Caco-2 (cell line): Measurements from ENCODE around the gene HIVEP3. TPM values are rescaled to one million over a fixed set of nuclear protein-coding genes. Genes with fewer than 3 reads are reported as not detected.

Source experiments
- BruUV-seq: library from RNA; stranded (reverse); fragments of 400-500 nt; replicated peaks from 2 replicates; lab custom pipeline; 2021; lab: Mats Ljungman, UMichigan
- CTCF ChIA-PET: fragments of 300-600 bp; sonication (Branson Sonifier 250); formaldehyde crosslinking; loops from one replicate; lab custom pipeline; 2022; ENCODE audit warnings: antibody characterized with exemption; lab: Charles Lee
- POLR2A ChIA-PET: fragments of 300-600 bp; sonication (Branson Sonifier 250); formaldehyde crosslinking; loops from one replicate; lab custom pipeline; 2022; ENCODE audit warnings: antibody characterized with exemption; lab: Charles Lee
- DNase-seq, 2 experiments: peaks; one replicate each; pipeline versions ENCODE4 v3.0.0 to v3.0.0-alpha.2; 2020 to 2022
- H3K27me3 ChIP-seq: replicated peaks from 2 replicates; pipeline ENCODE4 v1.6.0; 2011; ENCODE audit warnings: low read length; ENCODE audit not compliant: control insufficient read depth, insufficient read depth
- H3K36me3 ChIP-seq: 2 replicates; pipeline ENCODE4 v1.5.1; 2011; ENCODE audit warnings: low read length; ENCODE audit not compliant: control insufficient read depth, insufficient read depth
- H3K4me1 ChIP-seq: fragments of 250-450 bp; sonication (Bioruptor Pico); 2 replicates; pipeline ENCODE4 v1.5.1; 2020; ENCODE audit warnings: mild to moderate bottlenecking
- H3K4me3 ChIP-seq: 2 replicates; pipeline ENCODE4 v1.5.1; 2011; ENCODE audit warnings: low read depth, mild to moderate bottlenecking, control low read depth, low read length
- H3K9me3 ChIP-seq: fragments of 250-450 bp; sonication (Bioruptor Pico); 2 replicates; pipeline ENCODE4 v1.5.1; 2020; ENCODE audit warnings: mild to moderate bottlenecking, moderate library complexity
- H3K27ac Mint-ChIP-seq: one replicate; pipeline ENCODE4 v1.8.0; 2022; ENCODE audit warnings: mixed read lengths; ENCODE audit not compliant: unreplicated experiment
- H3K27me3 Mint-ChIP-seq: one replicate; pipeline ENCODE4 v1.8.0; 2022; ENCODE audit warnings: mixed read lengths; ENCODE audit not compliant: insufficient read depth, unreplicated experiment
- H3K36me3 Mint-ChIP-seq: one replicate; pipeline ENCODE4 v1.8.0; 2022; ENCODE audit warnings: mild to moderate bottlenecking, mixed read lengths; ENCODE audit not compliant: insufficient read depth, unreplicated experiment
- H3K4me1 Mint-ChIP-seq: one replicate; pipeline ENCODE4 v1.8.0; 2022; ENCODE audit warnings: low read depth, mixed read lengths; ENCODE audit not compliant: unreplicated experiment
- H3K4me3 Mint-ChIP-seq: one replicate; pipeline ENCODE4 v1.8.0; 2022; ENCODE audit warnings: mild to moderate bottlenecking, moderate library complexity, mixed read lengths; ENCODE audit not compliant: unreplicated experiment
- H3K9me3 Mint-ChIP-seq: one replicate; pipeline ENCODE4 v1.8.0; 2022; ENCODE audit warnings: mixed read lengths; ENCODE audit not compliant: unreplicated experiment
- intact Hi-C: fragments of 100-400 bp; cut with micrococcal nuclease; formaldehyde crosslinking; loops from one replicate; pipeline ENCODE4 v1.10.0; 2022; ENCODE audit not compliant: unreplicated experiment
- total RNA-seq: library from RNA; stranded (reverse); gene quantifications from 2 replicates; pipeline ENCODE4 v1.2.3, GENCODE V29; 2022
- TF ChIP-seq, protein P1 (sequence below), 2 experiments: fragments of 200-600 bp in 1 of 2; IDR thresholded peaks; 1 replicate in 1 of 2; 2 replicates in 1 of 2; pipeline versions ENCODE4 v1.5.1 to v1.8.0; 2011 to 2022; ENCODE audit warnings: antibody characterized with exemption in 1 of 2, control low read depth in 1 of 2, inconsistent platforms in 1 of 2, low read depth in 1 of 2, low read length in 1 of 2, mild to moderate bottlenecking in 1 of 2, moderate library complexity in 1 of 2; ENCODE audit not compliant: insufficient read depth in 1 of 2, severe bottlenecking in 1 of 2, unreplicated experiment in 1 of 2

HIVEP3 gene
- total RNA-seq, 1 experiment from 2014 or later = 0.25 TPM

DNA sequence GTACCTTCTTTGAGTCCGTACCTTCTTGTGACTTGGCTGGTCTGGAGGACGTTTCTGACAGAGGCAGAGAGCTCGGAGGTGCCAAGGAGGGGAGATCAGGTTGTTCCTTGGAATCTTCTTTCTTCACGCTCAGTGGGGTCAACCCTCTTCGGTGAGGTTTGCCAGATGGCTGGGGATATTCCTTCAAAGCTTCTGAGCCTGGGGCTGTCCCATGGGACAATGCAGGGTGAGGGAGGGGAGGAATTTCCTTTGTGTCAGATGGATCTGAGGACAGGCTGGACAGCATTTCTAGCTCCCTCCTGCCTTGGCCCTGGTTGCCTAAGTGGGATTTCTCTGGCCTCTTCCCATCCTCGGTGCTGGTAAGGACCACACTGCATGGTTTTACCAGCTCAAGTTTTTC, 338.7 kb downstream of the HIVEP3 start:
- TF ChIP-seq, protein P1, sequence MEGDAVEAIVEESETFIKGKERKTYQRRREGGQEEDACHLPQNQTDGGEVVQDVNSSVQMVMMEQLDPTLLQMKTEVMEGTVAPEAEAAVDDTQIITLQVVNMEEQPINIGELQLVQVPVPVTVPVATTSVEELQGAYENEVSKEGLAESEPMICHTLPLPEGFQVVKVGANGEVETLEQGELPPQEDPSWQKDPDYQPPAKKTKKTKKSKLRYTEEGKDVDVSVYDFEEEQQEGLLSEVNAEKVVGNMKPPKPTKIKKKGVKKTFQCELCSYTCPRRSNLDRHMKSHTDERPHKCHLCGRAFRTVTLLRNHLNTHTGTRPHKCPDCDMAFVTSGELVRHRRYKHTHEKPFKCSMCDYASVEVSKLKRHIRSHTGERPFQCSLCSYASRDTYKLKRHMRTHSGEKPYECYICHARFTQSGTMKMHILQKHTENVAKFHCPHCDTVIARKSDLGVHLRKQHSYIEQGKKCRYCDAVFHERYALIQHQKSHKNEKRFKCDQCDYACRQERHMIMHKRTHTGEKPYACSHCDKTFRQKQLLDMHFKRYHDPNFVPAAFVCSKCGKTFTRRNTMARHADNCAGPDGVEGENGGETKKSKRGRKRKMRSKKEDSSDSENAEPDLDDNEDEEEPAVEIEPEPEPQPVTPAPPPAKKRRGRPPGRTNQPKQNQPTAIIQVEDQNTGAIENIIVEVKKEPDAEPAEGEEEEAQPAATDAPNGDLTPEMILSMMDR (IDR thresholded peaks at IDR 0.05; ENCODE audit: insufficient read depth in 1 of 2, low read depth in 1 of 2, low read length in 1 of 2, severe bottlenecking in 1 of 2, unreplicated experiment in 1 of 2) = no peak
- intact Hi-C loops = no loop called here
- ChIA-PET CTCF (interaction anchor here (1.8 kb wide), 1 partner anchor 64 kb away, joined by 8 read pairs; no protein-coding TSS in a partner anchor), POLR2A (no interaction called here)
- no peaks in the 10 kb centered on the region for H3K27me3 ChIP-seq
- Mint-ChIP-seq H3K27me3 (peaks cover 11% of the 10 kb centered on the region), H3K4me1 (no peaks in the 10 kb centered on the region), H3K9me3 (no peaks in the 10 kb centered on the region), H3K27ac (no peak overlapping the region), H3K4me3 (no peak overlapping the region), H3K36me3 (no peaks in the 10 kb centered on the region)
- no peaks in the 10 kb centered on the region for H3K36me3 ChIP-seq
- no peaks in the 10 kb centered on the region for H3K9me3 ChIP-seq
- no TSS peak for BruUV-seq
- DNase-seq = no peak
- H3K4me3 ChIP-seq = no peak overlapping the region
- no peaks in the 10 kb centered on the region for H3K4me1 ChIP-seq

DNA sequence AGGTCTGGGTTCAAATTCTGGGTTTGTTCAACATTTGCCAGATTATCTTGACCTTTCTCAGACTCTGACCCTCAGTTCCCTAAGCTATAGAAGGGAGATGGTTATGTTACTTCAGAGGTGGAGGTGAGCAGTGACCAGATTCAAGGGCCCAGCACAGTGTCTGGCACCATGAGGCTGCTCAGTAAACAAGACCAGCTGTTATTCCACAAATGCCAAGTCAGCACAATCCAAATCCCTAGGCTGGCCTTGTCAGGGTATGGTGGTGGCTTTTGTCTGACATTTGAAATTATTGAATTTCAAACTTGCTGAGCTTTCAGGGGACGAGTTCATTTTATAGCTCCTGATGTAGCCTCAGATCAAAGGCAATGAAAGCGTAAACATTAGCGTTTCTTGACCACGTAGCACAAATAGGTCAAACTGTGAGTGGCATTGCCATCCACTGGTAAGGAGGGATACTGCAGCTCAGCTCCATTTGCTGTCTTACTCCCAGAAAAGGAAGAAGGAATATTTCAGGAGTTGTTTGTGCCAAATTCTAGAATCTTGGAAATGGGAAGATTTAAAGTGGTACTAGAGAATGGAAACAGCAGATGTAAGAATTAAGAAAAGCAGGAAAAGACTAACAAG, 339.9 kb downstream of the HIVEP3 start:
- intact Hi-C loops = loop anchor here (10.0 kb wide), 1 partner anchor 426 kb away; no protein-coding TSS in a partner anchor
- peak in 1 of 2 experiments; percentile 15 for DNase-seq
- no peaks in the 10 kb centered on the region for H3K36me3 ChIP-seq
- Mint-ChIP-seq H3K27me3 (peaks cover 11% of the 10 kb centered on the region), H3K4me1 (no peaks in the 10 kb centered on the region), H3K4me3 (no peak overlapping the region), H3K9me3 (no peaks in the 10 kb centered on the region), H3K27ac (no peak overlapping the region), H3K36me3 (no peaks in the 10 kb centered on the region)
- H3K9me3 ChIP-seq = no peaks in the 10 kb centered on the region
- no peaks in the 10 kb centered on the region for H3K27me3 ChIP-seq
- CTCF ChIA-PET = interaction anchor here (0.6 to 1.8 kb wide), 2 partner anchors 63 to 65 kb away, joined by 3 to 8 read pairs; no protein-coding TSS in a partner anchor
- no peaks in the 10 kb centered on the region for H3K4me1 ChIP-seq
- H3K4me3 ChIP-seq = no peak overlapping the region
- TF ChIP-seq, protein P1 (IDR thresholded peaks at IDR 0.05; ENCODE audit: insufficient read depth in 1 of 2, low read depth in 1 of 2, low read length in 1 of 2, severe bottlenecking in 1 of 2, unreplicated experiment in 1 of 2) = peak; percentile 37 to 46
- no TSS peak for BruUV-seq
- POLR2A ChIA-PET = no interaction called here

DNA sequence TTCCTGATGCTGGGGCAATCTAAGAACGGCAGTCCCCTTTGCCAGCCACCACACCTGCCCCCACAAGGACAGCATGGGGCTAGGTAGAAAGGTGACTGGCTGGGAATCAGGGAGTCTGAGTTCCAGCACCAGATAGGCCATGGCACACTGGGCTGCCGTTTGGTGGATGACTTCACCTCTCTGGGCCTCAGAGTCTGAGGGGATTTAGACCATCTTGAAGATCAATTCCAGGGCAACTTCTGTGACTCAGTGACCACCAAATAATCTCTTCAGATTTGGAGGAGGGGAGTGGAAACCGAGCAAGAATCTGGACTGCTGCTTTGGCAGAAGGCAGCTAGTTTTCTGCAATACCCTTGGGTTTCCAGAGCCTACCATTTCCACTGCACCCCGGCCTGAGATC, 342.1 kb downstream of the HIVEP3 start:
- H3K27ac Mint-ChIP-seq = no peak overlapping the region
- no peak overlapping the region for H3K4me3 Mint-ChIP-seq
- no peaks in the 10 kb centered on the region for H3K36me3 Mint-ChIP-seq
- Histone ChIP-seq H3K9me3 (no peaks in the 10 kb centered on the region), H3K36me3 (no peaks in the 10 kb centered on the region), H3K27me3 (no peaks in the 10 kb centered on the region), H3K4me1 (no peaks in the 10 kb centered on the region), H3K4me3 (no peak overlapping the region)
- no peak for DNase-seq
- no peaks in the 10 kb centered on the region for H3K4me1 Mint-ChIP-seq
- ChIA-PET POLR2A (no interaction called here), CTCF (no interaction called here)
- BruUV-seq = no TSS peak
- TF ChIP-seq, protein P1 (IDR thresholded peaks at IDR 0.05; ENCODE audit: insufficient read depth in 1 of 2, low read depth in 1 of 2, low read length in 1 of 2, severe bottlenecking in 1 of 2, unreplicated experiment in 1 of 2) = no peak
- peaks cover 14% of the 10 kb centered on the region for H3K27me3 Mint-ChIP-seq
- no peaks in the 10 kb centered on the region for H3K9me3 Mint-ChIP-seq
- intact Hi-C loops = loop anchor here (10.0 kb wide), 1 partner anchor 428 kb away; no protein-coding TSS in a partner anchor
